Activated B cell treated with CpG ODN at 0.5 μM for 24 hours (primary cell): ENCODE data around the gene SAMD3. TPM values are rescaled to one million over a fixed set of nuclear protein-coding genes. Genes with fewer than 3 reads are reported as not detected.

Experiments
- ATAC-seq: fragments of 200-7000 bp; cut with Tn5 transposase; one replicate; pipeline ENCODE4 v1.10.0; 2021; ENCODE audit warnings: low read depth, mild to moderate bottlenecking, moderate library complexity
- CTCF ChIA-PET: fragments of 350-600 bp; sonication (Branson Sonifier 250); formaldehyde crosslinking; loops from one replicate; lab custom pipeline; 2021; ENCODE audit warnings: antibody characterized with exemption; lab: Charles Lee
- POLR2A ChIA-PET: fragments of 350-600 bp; sonication (Branson Sonifier 250); formaldehyde crosslinking; loops from one replicate; lab custom pipeline; 2021; ENCODE audit warnings: antibody characterized with exemption; lab: Charles Lee
- DNase-seq: peaks from one replicate; pipeline ENCODE4 v3.0.0; 2022
- H3K27ac Mint-ChIP-seq: one replicate; pipeline ENCODE4 v1.8.0; 2020; ENCODE audit warnings: mixed read lengths
- H3K27me3 Mint-ChIP-seq: one replicate; pipeline ENCODE4 v1.8.0; 2021; ENCODE audit warnings: mixed read lengths
- H3K36me3 Mint-ChIP-seq: one replicate; pipeline ENCODE4 v1.8.0; 2021; ENCODE audit warnings: low read depth, mixed read lengths
- H3K4me1 Mint-ChIP-seq: one replicate; pipeline ENCODE4 v1.8.0; 2021; ENCODE audit warnings: mixed read lengths
- H3K4me3 Mint-ChIP-seq: one replicate; pipeline ENCODE4 v1.8.0; 2020; ENCODE audit warnings: mild to moderate bottlenecking, mixed read lengths
- H3K9me3 Mint-ChIP-seq: one replicate; pipeline ENCODE4 v1.8.0; 2020; ENCODE audit warnings: mixed read lengths
- intact Hi-C: fragments of 100-400 bp; cut with micrococcal nuclease; formaldehyde crosslinking; loops from one replicate; pipeline ENCODE4 v1.15.1; 2024
- total RNA-seq: library from RNA; stranded (reverse); gene quantifications from 2 replicates; pipeline ENCODE4 v1.2.3, GENCODE V29; 2022
- TF ChIP-seq, protein P1 (sequence below): fragments of 200-600 bp; IDR thresholded peaks from one replicate; pipeline ENCODE4 v1.8.0; 2022; ENCODE audit warnings: antibody characterized with exemption, mild to moderate bottlenecking

The SAMD3 gene
- total RNA-seq, 1 donor from 2014 or later, result not detected

DNA sequence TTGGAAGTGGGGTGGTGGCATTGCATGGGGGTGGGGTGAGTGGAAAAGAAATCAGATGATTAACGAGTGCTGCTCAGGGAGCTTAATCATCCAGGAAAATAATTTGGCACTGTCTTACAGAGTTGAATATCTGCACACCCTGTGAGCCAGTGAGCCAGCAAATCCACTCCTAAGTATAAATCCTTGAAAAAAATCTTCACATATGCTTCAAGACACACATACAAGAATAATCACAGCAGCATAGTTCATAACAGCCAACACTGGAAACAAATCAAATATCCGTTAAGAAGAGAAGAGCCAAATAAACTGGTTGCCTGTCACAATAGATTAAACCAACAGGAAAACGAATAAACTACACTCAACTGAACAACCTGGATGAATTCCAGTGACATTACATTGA, 62.8 kb downstream of the SAMD3 start:
- Mint-ChIP-seq H3K9me3 (peaks cover 5% of the 10 kb centered on the region), H3K4me3 (no peak overlapping the region), H3K36me3 (peaks cover 2% of the 10 kb centered on the region), H3K27me3 (no peaks in the 10 kb centered on the region), H3K4me1 (peaks cover 6% of the 10 kb centered on the region), H3K27ac (no peak overlapping the region)
- TF ChIP-seq, protein P1, sequence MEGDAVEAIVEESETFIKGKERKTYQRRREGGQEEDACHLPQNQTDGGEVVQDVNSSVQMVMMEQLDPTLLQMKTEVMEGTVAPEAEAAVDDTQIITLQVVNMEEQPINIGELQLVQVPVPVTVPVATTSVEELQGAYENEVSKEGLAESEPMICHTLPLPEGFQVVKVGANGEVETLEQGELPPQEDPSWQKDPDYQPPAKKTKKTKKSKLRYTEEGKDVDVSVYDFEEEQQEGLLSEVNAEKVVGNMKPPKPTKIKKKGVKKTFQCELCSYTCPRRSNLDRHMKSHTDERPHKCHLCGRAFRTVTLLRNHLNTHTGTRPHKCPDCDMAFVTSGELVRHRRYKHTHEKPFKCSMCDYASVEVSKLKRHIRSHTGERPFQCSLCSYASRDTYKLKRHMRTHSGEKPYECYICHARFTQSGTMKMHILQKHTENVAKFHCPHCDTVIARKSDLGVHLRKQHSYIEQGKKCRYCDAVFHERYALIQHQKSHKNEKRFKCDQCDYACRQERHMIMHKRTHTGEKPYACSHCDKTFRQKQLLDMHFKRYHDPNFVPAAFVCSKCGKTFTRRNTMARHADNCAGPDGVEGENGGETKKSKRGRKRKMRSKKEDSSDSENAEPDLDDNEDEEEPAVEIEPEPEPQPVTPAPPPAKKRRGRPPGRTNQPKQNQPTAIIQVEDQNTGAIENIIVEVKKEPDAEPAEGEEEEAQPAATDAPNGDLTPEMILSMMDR, result no peak
- DNase-seq (no peak), ATAC-seq (no peak)
- ChIA-PET POLR2A (no interaction called here), CTCF (no interaction called here)
- intact Hi-C loops, result loop anchor here (5.0 kb wide), 1 partner anchor 62 kb away; the partner anchor contains the start of gene SAMD3

DNA sequence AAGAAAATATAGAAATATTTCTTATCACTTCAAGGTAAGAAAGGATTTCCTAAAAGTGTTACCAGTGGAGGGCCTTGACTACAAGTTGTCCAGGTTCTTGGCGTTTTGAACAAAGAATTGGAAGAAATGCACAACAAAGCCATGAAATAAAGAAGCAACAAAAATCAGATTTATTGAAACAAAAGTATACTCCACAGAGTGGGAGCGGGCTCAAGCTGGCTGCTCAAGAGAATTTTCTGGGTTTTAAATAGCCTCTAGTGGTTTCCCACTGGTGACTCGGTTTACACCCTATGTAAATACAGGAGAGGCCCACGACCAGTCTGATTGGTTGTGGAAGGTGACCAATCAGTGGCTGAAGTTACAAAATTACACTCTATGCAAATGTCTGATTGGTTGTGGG, 64.2 kb downstream of the SAMD3 start:
- TF ChIP-seq, protein P1, result no peak
- DNase-seq, result no peak
- peaks cover 2% of the 10 kb centered on the region for H3K36me3 Mint-ChIP-seq
- H3K4me3 Mint-ChIP-seq, result no peak overlapping the region
- ChIA-PET CTCF (no interaction called here), POLR2A (no interaction called here)
- no peak overlapping the region for H3K27ac Mint-ChIP-seq
- intact Hi-C loops, result no loop called here
- H3K27me3 Mint-ChIP-seq, result no peaks in the 10 kb centered on the region
- no peaks in the 10 kb centered on the region for H3K9me3 Mint-ChIP-seq
- peaks cover 6% of the 10 kb centered on the region for H3K4me1 Mint-ChIP-seq
- ATAC-seq, result no peak

- H3K27ac Mint-ChIP-seq, result no peak overlapping the region
- H3K4me3 Mint-ChIP-seq, result no peak overlapping the region
- TF ChIP-seq, protein P1, result no peak
- no peaks in the 10 kb centered on the region for H3K9me3 Mint-ChIP-seq
- no peak for ATAC-seq
- intact Hi-C loops, result no loop called here
- DNase-seq, result no peak
- CTCF ChIA-PET, result interaction anchor here (0.7 kb wide), 1 partner anchor 1454 kb away, joined by 3 read pairs; no protein-coding TSS in a partner anchor
- H3K36me3 Mint-ChIP-seq, result peaks cover 2% of the 10 kb centered on the region
- POLR2A ChIA-PET, result no interaction called here
- H3K27me3 Mint-ChIP-seq, result no peaks in the 10 kb centered on the region
- H3K4me1 Mint-ChIP-seq, result peaks cover 6% of the 10 kb centered on the region
These were observed 64.7 kb downstream of the SAMD3 start for GRCh38 chr6:130158056-130158455.

DNA sequence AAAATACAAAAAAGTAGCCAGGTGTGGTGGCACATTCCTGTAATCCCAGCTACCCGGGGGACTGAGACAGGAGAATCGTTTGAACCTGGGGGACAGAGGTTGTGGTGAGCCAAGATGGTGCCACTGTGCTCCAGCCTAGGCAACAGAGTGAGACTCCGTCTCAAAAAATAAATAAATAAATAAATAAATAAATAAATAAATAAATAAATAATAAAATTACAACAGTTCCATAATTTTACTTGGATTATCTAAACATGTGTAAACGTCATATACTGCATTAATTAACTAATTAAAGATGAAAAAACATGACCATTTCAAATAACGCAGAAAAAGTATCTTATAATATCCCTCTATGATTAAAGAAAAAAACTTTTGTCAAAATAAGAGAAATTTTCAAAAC, 65.8 kb downstream of the SAMD3 start:
- Mint-ChIP-seq H3K4me3 (no peak overlapping the region), H3K27me3 (no peaks in the 10 kb centered on the region), H3K9me3 (no peaks in the 10 kb centered on the region), H3K36me3 (peaks cover 2% of the 10 kb centered on the region), H3K27ac (no peak overlapping the region), H3K4me1 (peaks cover 4% of the 10 kb centered on the region)
- DNase-seq, result no peak
- CTCF ChIA-PET, result no interaction called here
- TF ChIP-seq, protein P1, result no peak
- POLR2A ChIA-PET, result no interaction called here
- ATAC-seq, result no peak
- intact Hi-C loops, result no loop called here

GRCh38 chr6:130152908-130153510, 69.7 kb downstream of the SAMD3 start:
- Mint-ChIP-seq H3K27me3 (no peaks in the 10 kb centered on the region), H3K36me3 (peaks cover 5% of the 10 kb centered on the region), H3K9me3 (peaks cover 3% of the 10 kb centered on the region), H3K4me3 (no peak overlapping the region), H3K27ac (no peak overlapping the region), H3K4me1 (no peaks in the 10 kb centered on the region)
- intact Hi-C loops, result no loop called here
- DNase-seq (no peak), ATAC-seq (no peak)
- ChIA-PET POLR2A (no interaction called here), CTCF (no interaction called here)
- TF ChIP-seq, protein P1, result no peak
